D721Med (cell line): ENCODE data around the gene CCR9.
"Not testable (repeated sequence)": the region's sequence is repeated elsewhere in the genome, so short reads cannot be mapped to it uniquely, and the experiment has no call there.

Experiments used
- DNase-seq: peaks from one replicate; pipeline ENCODE4 v3.0.0; 2011; ENCODE audit warnings: low spot score; ENCODE audit not compliant: insufficient read length
- FAIRE-seq: peaks from 2 replicates; lab custom pipeline; 2011; peaks lifted over from hg19 to GRCh38; lab: Jason Lieb, UNC
- CTCF ChIP-seq: IDR thresholded peaks from 2 replicates; pipeline ENCODE4 v1.5.1; 2012; ENCODE audit warnings: mild to moderate bottlenecking, control low read depth; ENCODE audit not compliant: insufficient read depth; ENCODE audit errors: missing control alignments

Gene CCR9

GRCh38 chr3:45848392-45848791 is 38.0 kb upstream of the CCR9 start:
- no peak for DNase-seq
- TF ChIP-seq CTCF = no peak
- no peak for FAIRE-seq

- FAIRE-seq (no peak), DNase-seq (no peak)
- no peak for TF ChIP-seq CTCF
These were observed 33.5 kb upstream of the CCR9 start for GRCh38 chr3:45852828-45853227.

GRCh38 chr3:45856323-45856722 is 30.0 kb upstream of the CCR9 start:
- not testable (repeated sequence) for FAIRE-seq, DNase-seq

- not testable (repeated sequence) for FAIRE-seq, DNase-seq
These were observed 29.3 kb upstream of the CCR9 start for GRCh38 chr3:45857024-45857423.

GRCh38 chr3:45858809-45859543 is 27.4 kb upstream of the CCR9 start:
- no peak for TF ChIP-seq CTCF
- FAIRE-seq (no peak), DNase-seq (no peak)

- DNase-seq (no peak), FAIRE-seq (no peak)
- no peak for TF ChIP-seq CTCF
These were observed 25.9 kb upstream of the CCR9 start for GRCh38 chr3:45860481-45860880.

- no peak for DNase-seq
- no peak for FAIRE-seq
- no peak for TF ChIP-seq CTCF
These were observed 25.2 kb upstream of the CCR9 start for GRCh38 chr3:45861043-45861719.

GRCh38 chr3:45864760-45865519 is 21.4 kb upstream of the CCR9 start:
- no peak for TF ChIP-seq CTCF
- FAIRE-seq = no peak
- no peak for DNase-seq
